Stimulated activated CD8-positive, alpha-beta memory T cell treated with anti-CD3 and anti-CD28 coated beads, Interleukin-15, amount 100 ng/mL, for 48 hours (primary cell): ENCODE measurements around the gene VPS36.
"Not testable (repeated sequence)": the region's sequence is repeated elsewhere in the genome, so short reads cannot be mapped to it uniquely, and the experiment has no call there.

Experiments used
- DNase-seq, 2 donors: peaks; one replicate each; pipeline ENCODE4 v3.0.0-alpha.2; 2020; ENCODE audit warnings: low read depth in 2 of 2

Gene VPS36

GRCh38 chr13:52377898-52378297 is 72.5 kb downstream of the VPS36 start:
- no peak for DNase-seq

- no peak for DNase-seq
These were observed 75.5 kb downstream of the VPS36 start for GRCh38 chr13:52374873-52375411.

- DNase-seq: no peak
These were observed 76.0 kb downstream of the VPS36 start for GRCh38 chr13:52374389-52374788.

GRCh38 chr13:52373277-52373676 is 77.2 kb downstream of the VPS36 start:
- DNase-seq: not testable (repeated sequence)

GRCh38 chr13:52371736-52372247 is 78.6 kb downstream of the VPS36 start:
- no peak for DNase-seq

- DNase-seq: no peak
These were observed 84.1 kb downstream of the VPS36 start for GRCh38 chr13:52366291-52366690.
